Measurements from ENCODE around the gene STEAP1.
"Not testable (repeated sequence)": the region's sequence is repeated elsewhere in the genome, so short reads cannot be mapped to it uniquely, and the experiment has no call there.

Gene STEAP1

DNA sequence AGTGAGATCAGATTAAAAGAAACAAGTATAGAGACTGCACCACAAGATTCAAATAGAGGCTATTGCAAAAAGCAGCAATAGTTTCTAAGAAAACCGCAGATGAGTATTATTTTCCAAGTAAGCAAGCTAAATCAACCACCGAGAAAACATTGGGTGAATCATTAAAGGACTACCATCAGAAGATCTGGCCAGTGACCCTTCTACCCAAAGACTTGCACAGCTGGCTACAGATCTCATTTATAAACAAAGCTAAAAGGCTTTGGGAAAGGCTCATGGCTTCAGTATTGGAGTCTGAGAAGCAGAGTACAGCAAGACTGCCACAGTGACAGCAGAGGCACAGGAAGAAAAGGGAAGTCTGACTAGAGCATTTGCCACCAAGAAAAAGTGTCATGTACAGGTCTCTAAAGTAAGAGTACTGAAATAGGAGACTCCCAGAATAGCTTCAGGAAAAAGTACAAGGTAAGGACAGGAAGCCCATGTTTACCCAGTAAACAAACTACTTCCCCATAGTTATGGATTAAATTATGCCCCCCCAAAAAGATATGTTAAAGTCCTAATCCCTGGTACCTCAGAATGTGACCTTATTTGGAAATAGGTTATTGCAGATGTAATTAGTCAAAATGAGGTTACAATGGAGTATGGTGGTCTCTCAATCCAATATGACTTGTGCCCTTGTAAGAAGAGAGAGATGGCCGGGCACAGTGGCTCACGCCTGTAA is 19.0 kb downstream of the STEAP1 start:
- no peak for DNase-seq (ENCODE audit: low read depth in 2 of 3, low spot score in 2 of 3)

DNA sequence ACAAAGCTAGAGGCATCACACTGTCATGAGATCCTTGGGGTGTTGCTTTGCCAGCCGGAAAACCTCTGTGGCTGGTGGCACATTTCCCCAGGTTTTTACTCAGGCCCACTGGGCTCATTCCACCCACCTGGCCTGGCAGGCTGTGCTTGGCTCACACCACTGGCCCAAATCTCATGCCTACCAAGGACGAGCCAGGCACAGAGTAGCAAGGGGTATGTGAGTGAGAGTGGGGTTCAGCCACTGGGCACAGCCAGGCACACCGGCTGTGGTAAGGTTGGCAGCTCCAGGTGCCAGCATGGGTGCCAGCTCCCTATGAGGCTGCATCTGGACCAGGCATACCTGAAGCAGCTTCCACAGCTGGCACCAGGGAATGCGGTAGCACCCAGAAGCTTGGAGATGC is 21.4 kb downstream of the STEAP1 start:
- DNase-seq (ENCODE audit: low read depth in 2 of 3, low spot score in 2 of 3), result no peak

DNA sequence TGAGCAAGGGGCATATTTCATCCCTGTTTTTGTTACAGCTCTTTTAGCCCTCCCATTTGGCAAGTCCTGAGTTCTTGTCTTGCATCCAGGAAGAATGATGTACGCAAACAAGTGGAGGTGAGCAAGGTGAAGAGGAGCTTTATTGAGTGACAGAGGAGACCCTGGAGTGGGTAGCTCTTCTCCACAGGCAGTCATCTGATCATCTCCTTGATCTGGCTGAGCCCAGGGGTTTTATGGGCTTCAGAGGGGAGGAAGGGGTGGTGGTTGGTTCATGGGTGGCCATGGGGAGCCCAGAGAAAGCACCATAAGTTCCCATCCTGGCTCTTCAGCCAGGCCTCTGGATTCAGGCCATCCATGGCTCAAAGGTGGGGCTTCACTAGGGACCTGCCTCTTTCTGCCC is 21.9 kb downstream of the STEAP1 start:
- no peak for DNase-seq (ENCODE audit: low read depth in 2 of 3, low spot score in 2 of 3)

DNA sequence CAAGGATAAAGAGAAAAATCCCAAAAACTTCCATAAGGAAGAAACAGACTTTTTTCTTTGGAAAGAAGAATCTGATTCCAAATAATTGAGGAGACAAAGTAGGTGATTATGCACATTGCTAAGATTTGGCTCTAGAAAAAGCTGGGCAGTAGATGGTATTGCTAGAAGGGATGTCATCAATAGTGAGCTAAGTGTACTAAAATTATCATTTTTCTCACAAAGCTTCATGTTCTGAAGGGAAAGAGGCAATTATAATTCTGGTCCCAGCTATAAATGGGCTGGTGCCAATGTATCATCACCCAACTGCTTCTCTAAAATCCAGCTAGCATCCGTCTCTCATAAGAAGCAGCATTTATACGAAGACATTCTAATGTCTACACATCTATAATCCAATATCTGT is 23.9 kb downstream of the STEAP1 start:
- no peak for DNase-seq (ENCODE audit: low read depth in 2 of 3, low spot score in 2 of 3)

DNA sequence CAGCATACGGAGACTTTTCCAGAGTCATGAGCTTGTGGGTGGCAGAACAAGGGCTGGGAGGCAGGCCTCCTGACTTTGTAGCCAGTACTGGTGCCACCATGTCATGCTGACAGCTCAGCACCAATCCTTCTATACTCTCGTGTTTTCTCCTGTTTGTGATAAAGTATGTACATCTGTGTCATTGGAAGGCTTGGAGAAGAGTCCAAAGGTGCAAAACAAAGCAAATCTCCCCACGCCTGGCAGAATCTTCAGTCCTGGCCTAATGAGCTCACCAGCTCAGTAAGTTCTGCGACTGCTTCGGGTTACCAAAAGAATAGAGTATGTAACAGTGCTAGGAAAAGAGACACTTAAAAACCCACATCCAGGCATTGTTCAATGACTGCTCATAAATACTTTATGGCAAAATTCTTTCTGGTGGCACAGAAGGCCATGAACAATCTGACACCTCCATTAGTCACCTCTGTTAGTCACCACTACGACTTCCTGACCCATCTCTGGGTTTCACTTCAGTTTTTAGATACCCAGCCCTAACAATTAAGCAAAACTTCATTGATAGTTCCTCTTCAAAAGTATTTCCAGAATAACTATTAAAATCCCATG is 24.5 kb downstream of the STEAP1 start:
- no peak for DNase-seq (ENCODE audit: low read depth in 2 of 3, low spot score in 2 of 3)

DNA sequence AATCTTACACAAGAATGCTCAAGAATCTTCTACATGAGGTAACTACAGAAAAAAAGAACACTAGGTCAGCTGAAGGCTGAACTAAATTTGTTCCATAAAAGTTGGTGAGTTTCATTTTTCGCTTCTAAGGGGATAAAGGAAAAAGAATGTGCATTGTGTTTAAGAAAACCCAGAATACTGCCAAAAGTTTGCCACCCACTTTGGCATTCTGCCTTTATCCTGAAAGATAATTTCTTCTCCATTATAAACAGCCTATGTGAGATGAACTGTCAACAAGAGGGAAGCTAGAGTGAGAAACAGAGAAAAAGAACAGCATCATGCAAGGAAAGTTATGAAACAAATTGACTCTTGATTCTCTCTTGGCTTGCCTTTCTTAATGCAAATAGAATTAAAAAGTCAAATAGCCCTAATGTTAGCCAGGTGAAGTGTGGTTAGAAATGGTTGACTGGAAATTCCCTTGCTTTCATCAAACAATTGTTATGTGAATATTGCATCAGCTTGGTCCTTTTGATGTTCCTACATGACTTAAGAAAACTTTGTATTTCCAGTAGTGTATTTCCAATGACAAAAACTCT is 25.8 kb downstream of the STEAP1 start:
- no peak for DNase-seq (ENCODE audit: low read depth in 2 of 3, low spot score in 2 of 3)

DNA sequence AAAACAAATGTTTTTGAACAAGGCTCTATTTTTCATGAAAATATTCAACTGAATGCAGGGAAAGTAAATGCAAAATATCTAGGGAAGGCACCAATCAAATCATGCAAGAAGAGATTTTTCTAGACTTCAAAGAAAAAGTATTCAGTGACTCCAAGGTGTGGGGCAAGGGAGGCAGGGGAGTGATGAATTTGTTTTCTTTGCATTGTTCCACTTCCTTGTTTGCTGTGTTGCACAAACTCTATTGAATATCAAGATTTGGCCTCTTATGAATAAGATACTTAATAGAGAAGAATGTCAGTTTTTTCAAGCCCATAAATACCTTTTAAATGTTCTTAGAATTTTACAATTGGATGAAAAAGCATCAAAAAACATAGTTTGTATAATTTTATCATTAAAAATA is 26.4 kb downstream of the STEAP1 start:
- no peak for DNase-seq (ENCODE audit: low read depth in 2 of 3, low spot score in 2 of 3)

DNA sequence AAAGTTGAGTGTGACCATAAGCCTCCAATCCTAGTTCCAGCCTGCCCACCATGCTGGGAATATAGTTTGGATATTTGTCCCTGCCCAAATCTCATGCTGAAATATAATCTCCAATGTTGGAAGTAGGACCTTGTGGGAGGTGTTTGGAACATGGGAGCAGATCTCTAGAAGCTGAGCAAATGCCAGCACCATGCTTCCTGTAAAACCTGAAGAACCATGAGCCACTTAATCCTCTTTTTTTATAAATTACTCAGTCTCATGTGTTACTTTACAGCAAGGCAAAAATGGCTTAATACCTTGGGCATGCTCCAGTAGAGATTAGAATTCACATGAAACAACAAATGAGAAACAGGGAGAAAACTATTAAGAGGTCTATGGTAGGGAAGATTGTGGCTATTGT is 27.2 kb downstream of the STEAP1 start:
- DNase-seq (ENCODE audit: low read depth in 2 of 3, low spot score in 2 of 3), result no peak

DNA sequence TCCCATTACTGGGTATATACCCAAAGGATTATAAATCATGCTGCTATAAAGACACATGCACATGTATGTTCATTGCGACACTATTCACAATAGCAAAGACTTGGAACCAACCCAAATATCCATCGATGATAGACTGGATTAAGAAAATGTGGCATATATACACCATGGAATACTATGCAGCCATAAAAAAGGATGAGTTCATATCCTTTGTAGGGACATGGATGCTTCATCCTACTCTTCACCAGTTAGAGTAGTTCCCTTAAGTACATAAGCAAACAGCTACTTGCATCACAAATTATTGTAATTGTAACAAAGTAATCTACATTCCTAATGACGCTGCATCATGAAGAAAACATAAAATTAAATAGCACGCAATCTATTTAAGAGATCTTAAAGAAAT is 32.0 kb downstream of the STEAP1 start:
- DNase-seq (ENCODE audit: low read depth in 2 of 3, low spot score in 2 of 3), result not testable (repeated sequence)

DNA sequence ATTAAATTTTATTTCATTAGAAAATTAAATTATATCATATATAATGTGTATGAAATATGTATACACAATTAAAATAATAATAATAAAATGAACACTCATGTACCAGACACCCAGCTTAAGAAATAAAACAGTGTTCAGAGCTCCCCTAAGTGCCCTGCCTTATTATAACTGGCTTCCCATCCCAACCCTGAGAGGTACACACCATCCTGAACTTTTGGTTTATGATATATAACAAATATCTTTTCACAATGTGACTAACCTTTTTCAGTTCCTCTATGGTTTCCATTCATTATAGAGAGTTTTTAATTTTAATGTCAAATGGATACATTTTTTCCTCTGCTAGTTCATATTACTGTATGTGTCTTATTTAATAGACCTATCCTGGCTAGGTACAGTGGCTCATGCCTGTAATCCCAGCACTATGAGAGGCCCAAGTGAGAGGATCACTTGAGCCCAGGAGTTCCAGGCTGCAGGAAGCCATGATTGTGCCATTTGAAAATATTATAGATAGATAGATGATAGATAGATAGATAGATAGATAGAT is 33.3 kb downstream of the STEAP1 start:
- DNase-seq (ENCODE audit: low read depth in 2 of 3, low spot score in 2 of 3), result no peak

DNA sequence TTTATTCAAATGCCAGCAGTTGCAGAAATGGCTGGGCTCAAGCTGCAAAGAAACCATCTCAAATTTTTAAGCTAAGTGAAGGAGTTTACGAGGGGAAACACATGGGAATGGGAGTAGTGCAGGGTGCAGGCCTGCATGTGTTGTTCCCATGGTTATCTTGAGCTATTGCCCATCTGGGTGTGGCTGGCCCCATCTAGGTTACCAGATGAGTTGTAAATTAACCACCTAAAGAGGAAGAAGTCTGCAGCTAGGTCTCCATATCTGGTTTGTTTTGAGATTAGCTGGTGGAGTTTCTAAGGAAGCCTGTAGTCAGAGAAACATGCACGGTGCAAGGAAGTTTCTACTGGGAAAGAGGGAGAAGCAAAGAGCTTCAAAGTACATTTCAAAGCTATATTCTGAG is 34.0 kb downstream of the STEAP1 start:
- no peak for DNase-seq (ENCODE audit: low read depth in 2 of 3, low spot score in 2 of 3)

DNA sequence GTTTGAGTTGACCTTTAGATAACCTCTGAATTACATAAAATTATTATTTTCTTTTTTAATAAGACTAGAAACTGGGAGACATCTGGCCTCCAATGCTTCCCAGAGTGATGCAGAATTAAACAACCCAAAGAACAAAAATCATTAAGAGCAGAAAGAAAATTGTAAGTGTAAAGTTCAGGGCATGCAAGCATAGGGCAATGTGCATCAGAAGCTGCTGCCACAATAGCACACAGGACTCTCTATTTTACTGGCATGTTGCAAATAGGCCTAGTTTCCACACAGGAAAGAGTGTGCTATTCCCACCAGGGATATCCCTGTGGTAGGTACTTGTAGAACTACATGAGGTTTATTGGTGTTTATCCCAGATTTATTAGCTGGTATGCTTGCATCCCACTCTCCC is 36.7 kb downstream of the STEAP1 start:
- DNase-seq (ENCODE audit: low read depth in 2 of 3, low spot score in 2 of 3), result no peak

DNA sequence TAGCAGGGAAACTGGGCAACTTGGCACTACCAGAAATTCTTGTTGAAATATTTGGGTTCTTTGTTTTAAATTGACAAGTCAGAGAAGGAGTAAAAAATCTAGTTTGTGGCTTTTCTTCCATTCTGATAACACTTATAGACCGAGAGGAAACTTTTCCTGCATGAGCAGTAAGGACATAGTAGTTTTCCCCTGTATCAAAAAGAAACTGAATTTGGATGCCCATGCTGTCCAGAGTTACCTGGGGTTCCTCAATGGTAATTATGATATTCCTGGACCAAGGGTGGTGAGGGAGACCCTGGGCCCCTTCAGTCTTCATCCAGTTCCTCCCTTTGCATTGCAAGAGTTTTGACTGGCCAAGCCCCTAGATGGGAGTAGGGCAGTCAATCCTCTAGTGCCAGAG is 37.4 kb downstream of the STEAP1 start:
- DNase-seq (ENCODE audit: low read depth in 2 of 3, low spot score in 2 of 3), result no peak

DNA sequence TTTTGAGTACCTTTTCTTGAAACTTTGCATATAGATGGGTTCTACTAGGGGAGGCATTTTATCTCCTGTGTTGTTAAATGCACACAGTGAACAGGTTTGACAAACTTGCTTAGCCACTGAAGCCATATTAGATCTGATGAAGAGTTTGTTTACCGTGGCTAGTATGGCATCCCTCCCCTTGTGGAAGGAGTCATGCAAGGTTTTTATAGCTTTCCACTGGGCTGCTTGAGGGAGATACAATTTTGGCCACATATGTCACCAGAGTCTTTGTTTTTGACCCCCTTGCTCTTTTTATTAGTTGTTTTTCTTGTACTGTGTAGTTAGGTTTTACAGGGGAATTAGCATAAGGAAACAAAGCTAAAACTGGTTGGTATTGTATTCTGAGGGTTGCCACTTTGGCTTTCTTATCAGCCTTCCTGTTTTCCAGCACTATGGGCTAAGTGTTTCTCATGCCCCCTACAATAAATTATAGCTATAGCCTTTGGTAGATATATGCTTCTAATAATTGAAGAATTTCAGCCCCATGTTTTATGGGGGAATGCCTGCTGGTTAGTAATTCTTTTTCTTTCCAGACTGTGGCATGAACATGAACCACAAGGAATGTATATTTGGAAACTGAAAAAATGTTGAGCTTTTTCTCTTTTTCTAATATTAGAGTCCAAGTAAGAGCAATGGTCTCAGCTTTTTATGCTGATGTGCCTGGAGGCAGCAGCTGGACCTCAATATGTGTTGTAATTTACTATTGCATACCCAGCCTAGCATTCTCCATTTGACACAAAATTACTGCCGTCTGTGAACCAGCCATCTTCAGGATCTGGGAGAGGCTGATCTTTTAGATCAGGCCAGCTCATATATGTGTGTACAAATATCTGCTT is 38.8 kb downstream of the STEAP1 start:
- DNase-seq (ENCODE audit: low read depth in 2 of 3, low spot score in 2 of 3), result no peak

DNA sequence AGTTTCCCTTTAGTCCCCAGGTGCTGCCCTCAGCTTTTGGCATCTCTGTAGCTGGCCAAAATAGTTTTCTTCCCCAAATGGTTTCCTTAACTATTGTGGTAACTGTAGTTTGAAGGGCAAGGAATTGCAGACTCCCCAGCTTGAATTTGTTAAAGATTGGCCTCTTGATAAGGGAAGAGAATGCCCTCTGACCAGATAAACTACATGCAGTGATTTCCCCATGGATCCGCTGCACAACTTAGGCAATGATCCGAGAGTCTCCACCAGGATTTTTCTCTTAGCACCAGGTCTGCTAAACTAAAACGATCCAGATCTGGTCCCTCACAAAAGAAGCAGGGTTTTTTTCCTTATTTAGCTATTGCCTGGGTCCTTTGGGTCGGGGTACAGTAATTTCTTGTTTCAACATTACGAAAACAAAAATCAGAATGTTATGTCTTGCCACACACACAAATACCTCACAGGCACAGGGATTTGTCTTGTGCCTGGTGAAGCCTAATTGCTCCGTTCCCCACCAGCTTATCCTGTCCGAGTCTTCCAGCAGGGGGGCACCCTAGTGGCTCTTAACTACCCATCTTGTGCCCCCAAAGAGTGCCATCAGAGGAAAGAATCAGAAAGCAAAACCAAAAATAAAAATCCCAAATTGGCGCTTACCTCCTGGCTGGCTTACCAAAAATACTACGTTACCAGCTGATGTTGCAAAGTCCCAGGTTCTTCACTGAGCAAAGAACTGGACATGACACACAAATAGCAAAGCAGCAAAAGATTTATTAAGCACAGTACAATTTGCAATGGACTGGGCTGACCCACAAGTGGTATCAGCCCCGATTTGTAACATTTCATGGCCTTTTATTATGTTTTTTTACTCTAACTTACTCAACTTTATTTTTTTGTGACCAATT is 40.9 kb downstream of the STEAP1 start:
- no peak for DNase-seq (ENCODE audit: low read depth in 2 of 3, low spot score in 2 of 3)

DNA sequence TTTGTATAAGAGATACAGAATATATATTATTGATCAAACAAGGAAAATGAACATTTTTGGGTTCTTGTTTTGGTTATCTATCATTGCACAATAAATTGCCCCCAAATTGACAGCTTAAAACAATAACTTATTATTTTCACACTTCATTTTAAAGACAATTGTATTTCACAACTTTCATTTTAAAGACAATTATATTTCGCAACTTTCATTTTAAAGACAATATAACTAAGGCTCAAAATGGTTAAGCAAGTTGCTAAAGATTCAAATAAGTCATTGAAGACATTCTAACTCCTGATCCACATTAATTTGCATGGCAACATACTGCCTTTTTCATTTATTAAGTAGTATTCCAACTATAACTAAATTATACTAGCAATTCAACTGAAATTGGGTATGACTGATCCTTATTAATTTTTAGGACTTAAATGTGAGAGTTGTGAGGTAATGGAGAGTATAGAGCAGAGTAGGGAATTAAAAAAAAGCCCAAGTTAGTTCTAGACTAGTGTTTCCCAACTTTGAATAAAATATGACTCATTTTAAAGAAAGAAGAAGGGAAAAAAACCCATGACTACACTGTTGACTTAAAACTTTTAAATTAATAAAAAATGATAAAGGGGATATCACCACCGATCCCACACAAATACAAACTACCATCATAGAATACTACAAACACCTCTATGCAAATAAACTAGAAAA is 47.4 kb downstream of the STEAP1 start:
- no peak for DNase-seq (ENCODE audit: low read depth in 2 of 3, low spot score in 2 of 3)

DNA sequence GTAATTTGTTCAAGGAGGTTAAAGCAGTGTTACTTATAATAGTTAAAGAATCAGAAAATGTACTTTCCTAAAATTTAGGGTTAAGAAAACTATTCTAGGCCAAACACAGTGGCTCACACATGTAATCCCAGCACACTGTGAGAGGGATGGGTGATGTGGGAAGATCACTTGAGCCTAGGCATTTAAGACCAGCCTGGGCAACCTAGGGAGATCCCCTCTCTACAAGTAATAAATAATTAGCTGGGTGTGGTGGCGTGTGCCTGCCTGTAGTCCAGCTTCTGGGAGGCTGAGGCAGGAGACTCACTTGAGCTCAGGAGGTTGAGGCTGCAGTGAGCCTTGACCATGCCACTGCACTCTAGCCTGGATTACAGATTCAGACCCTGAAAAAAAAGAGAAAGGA is 53.7 kb downstream of the STEAP1 start:
- no peak for DNase-seq (ENCODE audit: low read depth in 2 of 3, low spot score in 2 of 3)

DNA sequence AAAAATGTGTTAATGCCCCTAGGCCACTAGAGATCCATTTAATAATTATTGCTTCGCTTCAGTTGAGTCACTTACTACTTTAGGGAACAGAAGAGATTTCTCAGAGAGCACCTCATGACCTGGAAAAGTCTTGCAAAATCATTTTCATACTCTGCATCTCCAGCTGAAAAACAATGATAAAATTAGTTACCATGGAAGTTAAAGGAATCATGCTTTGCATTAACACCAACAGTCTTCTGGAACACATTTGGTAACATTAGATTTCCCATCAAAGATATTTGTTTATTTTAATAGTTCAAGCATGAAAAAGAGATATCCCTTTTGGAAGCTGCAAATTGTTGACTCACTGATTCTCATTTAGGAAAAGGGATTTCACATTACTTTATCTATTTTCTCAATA is 55.5 kb downstream of the STEAP1 start:
- DNase-seq (ENCODE audit: low read depth in 2 of 3, low spot score in 2 of 3), result no peak

DNA sequence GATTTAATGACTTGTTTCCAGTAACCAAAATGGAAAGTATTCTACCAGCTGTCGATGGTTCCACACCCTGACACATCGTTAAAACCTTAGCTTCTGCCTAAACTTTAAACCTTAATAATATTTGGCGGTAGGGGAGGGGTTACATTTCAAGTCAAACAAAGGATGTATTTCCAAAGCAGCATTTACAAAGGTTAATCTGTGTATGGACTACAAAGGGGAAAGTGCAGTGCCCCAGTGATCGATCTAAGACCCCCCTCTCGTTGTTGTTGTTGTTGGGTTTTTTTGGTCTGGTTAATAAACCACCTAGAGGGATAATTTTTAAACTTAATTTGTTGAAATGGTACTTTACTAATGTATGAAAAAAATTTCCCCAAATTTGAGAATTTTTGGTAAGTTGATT is 56.2 kb downstream of the STEAP1 start:
- DNase-seq (ENCODE audit: low read depth in 2 of 3, low spot score in 2 of 3), result no peak

DNA sequence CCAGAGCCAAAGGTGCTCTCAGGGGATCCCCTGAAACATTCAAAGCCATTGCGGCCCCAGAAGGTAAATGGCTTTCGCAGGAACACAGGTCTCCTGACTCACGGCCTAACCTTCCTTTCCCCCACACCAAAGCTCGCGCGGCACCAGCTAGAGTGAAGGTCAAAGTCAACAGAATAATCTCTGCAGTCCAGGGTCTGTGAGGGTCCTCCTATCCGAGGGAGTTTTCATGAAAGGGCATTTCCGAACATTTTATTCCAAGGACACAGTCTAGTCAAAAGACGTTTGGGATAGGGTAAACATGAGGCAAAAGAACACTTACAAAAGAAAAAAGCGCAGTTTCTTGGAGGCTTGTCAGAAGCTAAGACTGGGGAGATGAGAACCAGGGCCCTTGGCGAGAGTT is 56.7 kb downstream of the STEAP1 start:
- no peak for DNase-seq (ENCODE audit: low read depth in 2 of 3, low spot score in 2 of 3)
